LNCaP clone FGC (cell line): ENCODE results near the gene TSPAN4.

Experiments used
- DNase-seq: peaks from one replicate; pipeline ENCODE4 v3.0.0-alpha.2; 2011; ENCODE audit warnings: low read depth
- H3K4me3 ChIP-seq: 2 replicates; pipeline ENCODE4 v1.5.1; 2011; ENCODE audit warnings: mild to moderate bottlenecking, low read depth, low read length, control low read depth
- CTCF ChIP-seq: IDR thresholded peaks from 2 replicates; pipeline ENCODE4 v1.5.1; 2012; ENCODE audit warnings: mild to moderate bottlenecking; ENCODE audit not compliant: control insufficient read depth, insufficient read depth; ENCODE audit errors: extremely low read depth

TSPAN4 gene

GRCh38 chr11:833849-834311, 8.8 kb upstream of the TSPAN4 start:
- DNase-seq = no peak
- peak overlapping the region; percentile 69 for H3K4me3 ChIP-seq
- no peak for TF ChIP-seq CTCF

- no peak for TF ChIP-seq CTCF
- DNase-seq = no peak
- H3K4me3 ChIP-seq = no peak overlapping the region; the same call in 1 of the 2 replicates
These were observed 8.0 kb upstream of the TSPAN4 start for GRCh38 chr11:834371-835316.

- no peak for DNase-seq
- no peak overlapping the region for H3K4me3 ChIP-seq
- no peak for TF ChIP-seq CTCF
These were observed 6.4 kb upstream of the TSPAN4 start for GRCh38 chr11:836274-836673.

GRCh38 chr11:836700-837099, 6.0 kb upstream of the TSPAN4 start:
- DNase-seq = no peak
- H3K4me3 ChIP-seq = no peak overlapping the region
- no peak for TF ChIP-seq CTCF

GRCh38 chr11:837189-837989, 5.3 kb upstream of the TSPAN4 start:
- no peak for TF ChIP-seq CTCF
- no peak overlapping the region for H3K4me3 ChIP-seq
- DNase-seq = no peak

GRCh38 chr11:837990-838307, 4.7 kb upstream of the TSPAN4 start:
- H3K4me3 ChIP-seq = no peak overlapping the region
- no peak for TF ChIP-seq CTCF
- DNase-seq = no peak
